Gastroesophageal sphincter (tissue), 3 donors: ENCODE measurements around the gene CINP.

ENCODE experiments used
- EP300 ChIP-seq: sonication (generic); formaldehyde crosslinking; IDR thresholded peaks from one replicate; pipeline ENCODE4 v1.6.1; 2017; ENCODE audit warnings: antibody characterized with exemption, mild to moderate bottlenecking
- POLR2A ChIP-seq, 2 donors: fragments of 450-650 bp; IDR thresholded peaks; one replicate each; pipeline ENCODE4 v1.6.1; 2017; ENCODE audit warnings: antibody characterized with exemption in 2 of 2, mild to moderate bottlenecking in 2 of 2, moderate library complexity in 1 of 2
- TF ChIP-seq, protein P1 (sequence below), 4 experiments: fragments of 200-600 bp in 2 of 4; fragments of 450-650 bp in 2 of 4; sonication (generic) in 1 of 4; IDR thresholded peaks; one replicate each; pipeline ENCODE4 v1.5.1; 2017 to 2019; ENCODE audit warnings: antibody characterized with exemption in 4 of 4, mild to moderate bottlenecking in 2 of 4, moderate library complexity in 2 of 4

GRCh38 chr14:102323102-102323501 lies 39.6 kb downstream of the CINP start:
- TF ChIP-seq POLR2A (IDR thresholded peaks at IDR 0.05), result no peak
- TF ChIP-seq, protein P1, sequence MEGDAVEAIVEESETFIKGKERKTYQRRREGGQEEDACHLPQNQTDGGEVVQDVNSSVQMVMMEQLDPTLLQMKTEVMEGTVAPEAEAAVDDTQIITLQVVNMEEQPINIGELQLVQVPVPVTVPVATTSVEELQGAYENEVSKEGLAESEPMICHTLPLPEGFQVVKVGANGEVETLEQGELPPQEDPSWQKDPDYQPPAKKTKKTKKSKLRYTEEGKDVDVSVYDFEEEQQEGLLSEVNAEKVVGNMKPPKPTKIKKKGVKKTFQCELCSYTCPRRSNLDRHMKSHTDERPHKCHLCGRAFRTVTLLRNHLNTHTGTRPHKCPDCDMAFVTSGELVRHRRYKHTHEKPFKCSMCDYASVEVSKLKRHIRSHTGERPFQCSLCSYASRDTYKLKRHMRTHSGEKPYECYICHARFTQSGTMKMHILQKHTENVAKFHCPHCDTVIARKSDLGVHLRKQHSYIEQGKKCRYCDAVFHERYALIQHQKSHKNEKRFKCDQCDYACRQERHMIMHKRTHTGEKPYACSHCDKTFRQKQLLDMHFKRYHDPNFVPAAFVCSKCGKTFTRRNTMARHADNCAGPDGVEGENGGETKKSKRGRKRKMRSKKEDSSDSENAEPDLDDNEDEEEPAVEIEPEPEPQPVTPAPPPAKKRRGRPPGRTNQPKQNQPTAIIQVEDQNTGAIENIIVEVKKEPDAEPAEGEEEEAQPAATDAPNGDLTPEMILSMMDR (IDR thresholded peaks at IDR 0.05), result peak in 3 of 4 experiments; percentile 56 to 64 (median 61)
- TF ChIP-seq EP300, result no peak
